GM12878 (cell line): Measurements from ENCODE around the gene KCNMB2. TPM values are rescaled to one million over a fixed set of nuclear protein-coding genes. Genes with fewer than 3 reads are reported as not detected.

Experiments used
- ATAC-seq: fragments of 200-7000 bp; cut with Tn5 transposase; 3 replicates; pipeline ENCODE4 v1.9.1; 2020; ENCODE audit warnings: mild to moderate bottlenecking, moderate library complexity
- BruUV-seq: library from RNA; stranded (reverse); fragments of 400-500 nt; replicated peaks from 2 replicates; lab custom pipeline; 2021; lab: Mats Ljungman, UMichigan
- CTCF ChIA-PET: fragments of 300-600 bp; sonication (Branson Sonifier 250); formaldehyde crosslinking; extraction: SDS; loops from one replicate; lab custom pipeline; 2021; ENCODE audit warnings: inconsistent platforms; lab: Yijun Ruan, JAX
- POLR2A ChIA-PET: fragments of 350-600 bp; formaldehyde crosslinking; extraction: SDS; loops from one replicate; lab custom pipeline; 2021; ENCODE audit warnings: inconsistent platforms; lab: Charles Lee
- RAD21 ChIA-PET: fragments of 300-600 bp; sonication (Branson Sonifier 250); formaldehyde crosslinking; loops from one replicate; lab custom pipeline; 2023; ENCODE audit warnings: antibody characterized with exemption; ENCODE audit not compliant: unreplicated experiment; lab: Charles Lee
- SMC1A ChIA-PET: fragments of 300-600 bp; sonication (Branson Sonifier 250); formaldehyde crosslinking; loops from one replicate; lab custom pipeline; 2023; ENCODE audit not compliant: unreplicated experiment, uncharacterized antibody; lab: Charles Lee
- DNase-seq: peaks from one replicate; pipeline ENCODE4 v3.0.0-alpha.2; 2011; ENCODE audit warnings: low read depth, low spot score
- FAIRE-seq: peaks from 3 replicates; lab custom pipeline; 2011; peaks lifted over from hg19 to GRCh38; lab: Jason Lieb, UNC
- H2AFZ ChIP-seq: 2 replicates; pipeline ENCODE4 v1.6.0; 2011; ENCODE audit warnings: low read depth, low read length, control low read depth; ENCODE audit not compliant: control insufficient read depth
- H3K27ac ChIP-seq: 2 replicates; pipeline ENCODE4 v1.5.1; 2011; ENCODE audit warnings: control low read depth; ENCODE audit not compliant: control insufficient read depth, insufficient read depth
- H3K27me3 ChIP-seq, 2 experiments: replicated peaks in 1 of 2; 2 replicates each; pipeline versions ENCODE4 v1.6.0 to v1.6.1; 2011; ENCODE audit warnings: low read length in 1 of 2; ENCODE audit not compliant: control insufficient read depth in 2 of 2, insufficient read depth in 2 of 2
- H3K36me3 ChIP-seq, 2 experiments: 2 replicates each; pipeline ENCODE4 v1.5.1; 2011; ENCODE audit warnings: low read length in 1 of 2; ENCODE audit not compliant: control insufficient read depth in 2 of 2, insufficient read depth in 2 of 2
- H3K4me1 ChIP-seq: 2 replicates; pipeline ENCODE4 v1.6.1; 2011; ENCODE audit warnings: mild to moderate bottlenecking, low read length, moderate library complexity, mixed read lengths; ENCODE audit not compliant: control insufficient read depth, insufficient read depth
- H3K4me2 ChIP-seq: 2 replicates; pipeline ENCODE4 v1.6.0; 2011; ENCODE audit warnings: control low read depth; ENCODE audit not compliant: control insufficient read depth, insufficient read depth
- H3K4me3 ChIP-seq: fragments of 200-600 bp; sonication (generic); 2 replicates; pipeline ENCODE4 v1.5.1; 2016
- H3K79me2 ChIP-seq: 2 replicates; pipeline ENCODE4 v1.6.0; 2011; ENCODE audit warnings: low read length; ENCODE audit not compliant: control insufficient read depth, insufficient read depth
- H3K9ac ChIP-seq: 2 replicates; pipeline ENCODE4 v1.8.0; 2011; ENCODE audit warnings: low read length, control low read depth, mixed read lengths; ENCODE audit not compliant: control insufficient read depth, insufficient read depth
- H3K9me3 ChIP-seq: replicated peaks from 3 replicates; pipeline ENCODE4 v1.5.1; 2011; ENCODE audit warnings: mild to moderate bottlenecking, low read length; ENCODE audit not compliant: control insufficient read depth, insufficient read depth
- H4K20me1 ChIP-seq: 2 replicates; pipeline ENCODE4 v1.6.0; 2011; ENCODE audit not compliant: control insufficient read depth, insufficient read depth
- E4F1 ChIP-seq: fragments of 450-650 bp; IDR thresholded peaks from 2 replicates; pipeline ENCODE4 v1.6.1; 2018; ENCODE audit warnings: borderline replicate concordance, mild to moderate bottlenecking; ENCODE audit not compliant: partially characterized antibody
- HCFC1 ChIP-seq: fragments of 150-350 bp; IDR thresholded peaks from 2 replicates; pipeline ENCODE4 v1.6.1; 2014; ENCODE audit warnings: low read length
- IKZF2 ChIP-seq, 2 experiments: fragments of 450-650 bp; IDR thresholded peaks; 2 replicates each; pipeline ENCODE4 v1.6.1; 2017; ENCODE audit warnings: mild to moderate bottlenecking in 2 of 2, moderate library complexity in 2 of 2
- JUND ChIP-seq: IDR thresholded peaks from 2 replicates; pipeline ENCODE4 v1.6.1; 2012; ENCODE audit warnings: low read depth, mild to moderate bottlenecking, low read length, improper control_type of control experiment, moderate library complexity
- KDM1A ChIP-seq: fragments of 200-600 bp; sonication (generic); IDR thresholded peaks from 2 replicates; pipeline ENCODE4 v1.6.1; 2016; ENCODE audit warnings: borderline replicate concordance
- NR2F1 ChIP-seq: fragments of 450-650 bp; conservative IDR thresholded peaks from 2 replicates; pipeline ENCODE4 v1.6.1; 2017; ENCODE audit warnings: mild to moderate bottlenecking
- NRF1 ChIP-seq: conservative IDR thresholded peaks from 2 replicates; pipeline ENCODE4 v1.6.1; 2011; ENCODE audit warnings: mild to moderate bottlenecking, low read depth, low read length, improper control_type of control experiment
- POLR2A ChIP-seq: IDR thresholded peaks from 2 replicates; pipeline ENCODE4 v1.6.1; 2011; ENCODE audit warnings: low read depth, mild to moderate bottlenecking, low read length
- SMARCA5 ChIP-seq: fragments of 450-650 bp; IDR thresholded peaks from 2 replicates; pipeline ENCODE4 v1.6.1; 2017; ENCODE audit warnings: mild to moderate bottlenecking
- SP1 ChIP-seq: IDR thresholded peaks from one replicate; pipeline ENCODE4 v1.6.1; 2011; ENCODE audit warnings: low read depth, low read length
- TCF12 ChIP-seq: IDR thresholded peaks from 2 replicates; pipeline ENCODE4 v1.6.1; 2011; ENCODE audit warnings: low read depth, mild to moderate bottlenecking, low read length
- TCF7 ChIP-seq: IDR thresholded peaks from 2 replicates; pipeline ENCODE4 v1.6.1; 2014; ENCODE audit warnings: antibody characterized with exemption, borderline replicate concordance
- ZBED1 ChIP-seq: IDR thresholded peaks from 2 replicates; pipeline ENCODE4 v1.6.1; 2016; ENCODE audit warnings: borderline replicate concordance
- ZNF24 ChIP-seq: fragments of 450-650 bp; IDR thresholded peaks from 2 replicates; pipeline ENCODE4 v1.6.1; 2017; ENCODE audit warnings: antibody characterized with exemption, mild to moderate bottlenecking
- WGBS: methylation state at CpG from one replicate; pipeline ENCODE4 v1.1.6; 2016; ENCODE audit warnings: low lambda C conversion rate; ENCODE audit not compliant: insufficient replicate concordance, insufficient coverage; ENCODE audit errors: missing lambda C conversion rate; 5-methylcytosine and 5-hydroxymethylcytosine counted together
- in situ Hi-C: fragments of 300-500 bp; cut with MboI; formaldehyde crosslinking; loops from 9 replicates; pipeline ENCODE4 v1.14.3; 2018; ENCODE audit warnings: mixed read lengths
- intact Hi-C: fragments of 100-400 bp; cut with micrococcal nuclease; formaldehyde crosslinking; loops from one replicate; pipeline ENCODE4 v1.14.2; 2022; ENCODE audit not compliant: unreplicated experiment
- polyA plus RNA-seq, 11 experiments: library from polyadenylated mRNA; depleted of rRNA in 4 of 11; unstranded in 6 of 11; stranded (reverse) in 5 of 11; fragments of >200 nt; fragmentation: Nextera tagmentation in 4 of 11; fragmentation: Illumina TruSeq in 1 of 11; extraction: Ambion mirVana in 4 of 11; extraction: Trizol in 1 of 11; gene quantifications; 1 replicate in 1 of 11; 2 replicates in 10 of 11; pipeline versions ENCODE4 v1.2.1 to v1.2.3, GENCODE V29; 2011 to 2016; ENCODE audit warnings: inconsistent platforms in 2 of 11, missing spikeins in 2 of 11, low read depth in 1 of 11
- total RNA-seq, 4 experiments: library from RNA; depleted of rRNA in 3 of 4; stranded (reverse); fragments of >200 nt in 3 of 4; fragmentation: Illumina TruSeq in 1 of 4; extraction: Trizol in 1 of 4; gene quantifications; 2 replicates each; pipeline versions ENCODE4 v1.2.1 to v1.2.3, GENCODE V29; 2013 to 2021
- TF ChIP-seq, protein P1 (sequence below), 3 experiments: IDR thresholded peaks in 2 of 3; conservative IDR thresholded peaks in 1 of 3; 2 replicates each; pipeline ENCODE4 v1.5.1; 2011; ENCODE audit warnings: low read depth in 3 of 3, low read length in 3 of 3, mild to moderate bottlenecking in 3 of 3, control low read depth in 2 of 3, moderate library complexity in 2 of 3, inconsistent platforms in 1 of 3, mixed read lengths in 1 of 3; ENCODE audit not compliant: control insufficient read depth in 2 of 3, insufficient read depth in 1 of 3; ENCODE audit errors: extremely low read depth in 1 of 3

KCNMB2 gene
- total and polyA plus RNA-seq, 10 of the 15 experiments (the other 5 are each of a cell fraction or from before 2014, with no cell fraction given): 0.22 to 18.8 (median 11.0) TPM

DNA sequence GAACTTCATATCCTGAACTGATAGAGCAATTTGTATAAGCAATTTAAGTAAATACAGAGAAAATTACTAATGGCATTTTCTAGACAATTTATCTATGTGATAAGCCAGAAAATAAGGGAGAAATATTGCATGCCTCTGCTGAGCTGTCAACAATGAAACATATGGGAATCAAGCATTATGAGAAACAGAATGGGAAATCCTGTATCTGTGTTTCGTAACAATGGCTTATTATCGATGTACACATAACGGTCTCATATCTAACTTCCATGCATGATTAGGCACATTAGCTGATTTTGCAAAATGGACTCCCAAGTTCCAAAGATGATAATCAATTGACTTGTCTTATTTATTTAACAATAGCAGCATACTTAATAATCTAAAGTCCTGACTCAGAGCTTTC lies 30.4 kb upstream of the KCNMB2 start (continued):
- no peak for TF ChIP-seq NRF1
- TF ChIP-seq ZNF24: no peak
- TF ChIP-seq JUND: no peak
- TF ChIP-seq SP1: no peak

DNA sequence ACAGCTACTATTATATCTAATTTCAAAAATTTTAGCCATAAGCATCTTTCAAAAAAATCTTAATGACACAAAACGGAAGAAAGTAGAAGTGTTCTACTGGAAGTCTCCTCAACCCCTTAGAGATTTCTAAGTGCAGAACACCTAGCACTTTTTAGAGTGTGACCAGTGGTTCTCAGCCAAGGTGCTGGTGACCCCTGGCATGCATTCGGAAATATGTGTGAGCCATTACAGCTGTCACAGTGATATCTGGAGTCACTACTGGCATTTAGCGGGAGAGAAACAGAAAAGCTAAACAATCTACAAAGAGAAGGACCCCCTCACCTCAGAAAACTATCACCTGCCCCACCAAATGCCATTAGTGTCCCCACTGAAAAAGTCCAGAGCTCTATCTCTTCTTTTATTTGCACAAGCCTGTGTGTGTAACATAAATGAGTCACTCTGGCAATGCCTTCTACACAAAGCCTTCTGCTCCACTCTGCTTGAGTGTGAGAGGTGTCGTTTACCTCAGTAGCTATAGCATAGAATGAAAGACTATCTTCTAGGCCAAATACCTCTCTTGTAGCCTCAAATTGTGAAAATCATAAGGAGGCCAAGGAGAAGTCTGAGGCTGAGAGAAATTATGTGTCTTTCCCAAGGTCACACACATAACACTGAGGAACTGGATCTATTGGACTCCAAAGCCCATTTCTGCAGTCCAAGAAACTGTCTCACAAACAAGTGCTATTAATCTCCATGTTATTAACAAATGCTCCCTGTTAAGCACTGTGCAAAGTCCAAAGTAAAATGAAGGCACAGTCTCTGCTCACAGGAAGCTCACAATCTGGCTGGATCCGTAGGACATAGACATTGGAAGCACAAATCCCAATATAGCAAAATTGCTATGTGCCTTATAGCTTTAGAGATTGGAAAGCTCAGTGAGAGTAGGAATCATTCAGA lies 28.5 kb upstream of the KCNMB2 start:
- H3K27ac ChIP-seq: no peak overlapping the region
- intact Hi-C loops: no loop called here
- CTCF ChIA-PET: interaction anchor here (1.4 kb wide), 1 partner anchor 15 kb away, joined by 3 read pairs; no protein-coding TSS in a partner anchor
- H4K20me1 ChIP-seq: no peaks in the 10 kb centered on the region
- H3K79me2 ChIP-seq: no peaks in the 10 kb centered on the region
- H3K9me3 ChIP-seq: no peaks in the 10 kb centered on the region; the same call in 1 of the 3 replicates
- POLR2A ChIA-PET: interaction anchor here (1.3 kb wide), 1 partner anchor 44 kb away, joined by 3 read pairs; no protein-coding TSS in a partner anchor
- in situ Hi-C loops: loop anchor here (25.0 kb wide), 1 partner anchor 1455 kb away; no protein-coding TSS in a partner anchor
- WGBS: 81% methylated on average over 5 of the region's 5 CpGs
- no peak for DNase-seq
- no peaks in the 10 kb centered on the region for H3K27me3 ChIP-seq
- no TSS peak for BruUV-seq
- H2AFZ ChIP-seq: peak overlapping the region; percentile 52
- FAIRE-seq: no peak
- H3K9ac ChIP-seq: no peak overlapping the region
- no peak overlapping the region for H3K4me2 ChIP-seq
- H3K4me1 ChIP-seq: peaks cover under 1% of the 10 kb centered on the region; the same call in 1 of the 2 replicates
- RAD21 ChIA-PET: interaction anchor here (1.0 to 1.6 kb wide), 3 partner anchors 9 to 51 kb away, joined by 3 to 4 read pairs (median 3); no protein-coding TSS in a partner anchor
- no peak for TF ChIP-seq POLR2A
- TF ChIP-seq, protein P1, sequence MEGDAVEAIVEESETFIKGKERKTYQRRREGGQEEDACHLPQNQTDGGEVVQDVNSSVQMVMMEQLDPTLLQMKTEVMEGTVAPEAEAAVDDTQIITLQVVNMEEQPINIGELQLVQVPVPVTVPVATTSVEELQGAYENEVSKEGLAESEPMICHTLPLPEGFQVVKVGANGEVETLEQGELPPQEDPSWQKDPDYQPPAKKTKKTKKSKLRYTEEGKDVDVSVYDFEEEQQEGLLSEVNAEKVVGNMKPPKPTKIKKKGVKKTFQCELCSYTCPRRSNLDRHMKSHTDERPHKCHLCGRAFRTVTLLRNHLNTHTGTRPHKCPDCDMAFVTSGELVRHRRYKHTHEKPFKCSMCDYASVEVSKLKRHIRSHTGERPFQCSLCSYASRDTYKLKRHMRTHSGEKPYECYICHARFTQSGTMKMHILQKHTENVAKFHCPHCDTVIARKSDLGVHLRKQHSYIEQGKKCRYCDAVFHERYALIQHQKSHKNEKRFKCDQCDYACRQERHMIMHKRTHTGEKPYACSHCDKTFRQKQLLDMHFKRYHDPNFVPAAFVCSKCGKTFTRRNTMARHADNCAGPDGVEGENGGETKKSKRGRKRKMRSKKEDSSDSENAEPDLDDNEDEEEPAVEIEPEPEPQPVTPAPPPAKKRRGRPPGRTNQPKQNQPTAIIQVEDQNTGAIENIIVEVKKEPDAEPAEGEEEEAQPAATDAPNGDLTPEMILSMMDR (IDR thresholded peaks at IDR 0.05 in 2 of 3, conservative IDR thresholded peaks at IDR 0.05 in 1 of 3; ENCODE audit: control insufficient read depth in 2 of 3, extremely low read depth in 1 of 3, insufficient read depth in 1 of 3, low read depth in 3 of 3, low read length in 3 of 3): no peak
- no peak for TF ChIP-seq SMARCA5
- no peak for TF ChIP-seq TCF12
- no peak for TF ChIP-seq KDM1A
- TF ChIP-seq NR2F1: no peak
- no peak for TF ChIP-seq HCFC1
- TF ChIP-seq IKZF2 (IDR thresholded peaks at IDR 0.05): no peak
- TF ChIP-seq E4F1: no peak
- no peak for TF ChIP-seq TCF7
- no peak for TF ChIP-seq ZBED1
- no peak overlapping the region for H3K4me3 ChIP-seq
- no peak for ATAC-seq
- H3K36me3 ChIP-seq: no peaks in the 10 kb centered on the region
- SMC1A ChIA-PET: interaction anchor here (0.8 to 2.4 kb wide), 7 partner anchors 8 to 456 kb away, joined by 3 to 11 read pairs (median 5); no protein-coding TSS in a partner anchor
